Liver (tissue), 3 donors: ENCODE data around the gene FBLN1.

Experiments
- FOXA1 ChIP-seq: IDR thresholded peaks from 2 replicates; pipeline ENCODE4 v1.6.1; 2016; ENCODE audit warnings: antibody characterized with exemption
- GABPA ChIP-seq, 2 donors: IDR thresholded peaks in 1 of 2; conservative IDR thresholded peaks in 1 of 2; 2 replicates each; pipeline ENCODE4 v1.6.1; 2016; ENCODE audit warnings: antibody characterized with exemption in 2 of 2, mild to moderate bottlenecking in 1 of 2, moderate library complexity in 1 of 2
- RAD21 ChIP-seq, 2 donors: IDR thresholded peaks; 2 replicates each; pipeline ENCODE4 v1.6.1; 2016; ENCODE audit warnings: antibody characterized with exemption in 2 of 2, mild to moderate bottlenecking in 2 of 2
- SP1 ChIP-seq: IDR thresholded peaks from 2 replicates; pipeline ENCODE4 v1.6.1; 2018; ENCODE audit warnings: antibody characterized with exemption, mild to moderate bottlenecking
- YY1 ChIP-seq: IDR thresholded peaks from 2 replicates; pipeline ENCODE4 v1.6.1; 2016; ENCODE audit warnings: antibody characterized with exemption, mild to moderate bottlenecking
- TF ChIP-seq, protein P1 (sequence below): fragments of 150-350 bp; IDR thresholded peaks from 2 replicates; pipeline ENCODE4 v1.5.1; 2017; ENCODE audit warnings: improper control_type of control experiment, low read depth, low read length; ENCODE audit not compliant: missing input control
- TF ChIP-seq, protein P2 (sequence below): IDR thresholded peaks from 2 replicates; pipeline ENCODE4 v1.6.1; 2016; ENCODE audit warnings: antibody characterized with exemption, mild to moderate bottlenecking
- donor health status: healthy.
- donor health status: healthy.

DNA sequence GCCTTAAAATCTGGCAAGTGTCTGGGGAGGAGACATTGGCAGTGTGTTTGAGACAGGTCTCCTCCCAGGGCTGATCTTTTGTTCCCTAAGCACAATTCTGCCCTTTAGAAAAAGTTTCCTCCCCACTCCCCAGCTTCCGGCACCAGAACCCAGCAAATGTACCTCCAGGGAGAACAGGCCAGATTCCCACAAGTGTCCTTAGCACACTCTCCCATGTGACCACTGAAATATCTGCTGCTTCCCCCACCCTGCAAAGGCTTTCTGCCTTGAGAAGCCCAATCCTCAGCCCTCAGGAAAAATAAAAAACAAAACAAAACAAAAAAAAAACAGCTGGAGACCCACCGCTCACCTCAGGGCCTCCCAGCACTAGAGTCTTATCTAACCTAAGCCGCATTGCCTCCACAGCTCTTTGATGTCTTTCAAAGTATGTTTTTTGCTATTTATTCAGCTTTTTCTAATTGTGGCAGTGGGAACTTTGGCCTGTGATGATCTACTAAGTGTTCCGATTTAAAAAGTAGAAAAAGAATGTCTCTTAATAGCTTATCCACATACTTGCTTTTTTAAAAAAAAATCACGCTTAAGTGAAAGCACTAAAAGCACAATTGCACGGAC, 29.0 kb upstream of the FBLN1 start:
- no peak for TF ChIP-seq FOXA1
- no peak for TF ChIP-seq YY1
- TF ChIP-seq, protein P1, sequence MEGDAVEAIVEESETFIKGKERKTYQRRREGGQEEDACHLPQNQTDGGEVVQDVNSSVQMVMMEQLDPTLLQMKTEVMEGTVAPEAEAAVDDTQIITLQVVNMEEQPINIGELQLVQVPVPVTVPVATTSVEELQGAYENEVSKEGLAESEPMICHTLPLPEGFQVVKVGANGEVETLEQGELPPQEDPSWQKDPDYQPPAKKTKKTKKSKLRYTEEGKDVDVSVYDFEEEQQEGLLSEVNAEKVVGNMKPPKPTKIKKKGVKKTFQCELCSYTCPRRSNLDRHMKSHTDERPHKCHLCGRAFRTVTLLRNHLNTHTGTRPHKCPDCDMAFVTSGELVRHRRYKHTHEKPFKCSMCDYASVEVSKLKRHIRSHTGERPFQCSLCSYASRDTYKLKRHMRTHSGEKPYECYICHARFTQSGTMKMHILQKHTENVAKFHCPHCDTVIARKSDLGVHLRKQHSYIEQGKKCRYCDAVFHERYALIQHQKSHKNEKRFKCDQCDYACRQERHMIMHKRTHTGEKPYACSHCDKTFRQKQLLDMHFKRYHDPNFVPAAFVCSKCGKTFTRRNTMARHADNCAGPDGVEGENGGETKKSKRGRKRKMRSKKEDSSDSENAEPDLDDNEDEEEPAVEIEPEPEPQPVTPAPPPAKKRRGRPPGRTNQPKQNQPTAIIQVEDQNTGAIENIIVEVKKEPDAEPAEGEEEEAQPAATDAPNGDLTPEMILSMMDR = no peak
- TF ChIP-seq SP1 = no peak
- no peak for TF ChIP-seq GABPA (IDR thresholded peaks at IDR 0.05 in 1 of 2, conservative IDR thresholded peaks at IDR 0.05 in 1 of 2)
- TF ChIP-seq, protein P2, sequence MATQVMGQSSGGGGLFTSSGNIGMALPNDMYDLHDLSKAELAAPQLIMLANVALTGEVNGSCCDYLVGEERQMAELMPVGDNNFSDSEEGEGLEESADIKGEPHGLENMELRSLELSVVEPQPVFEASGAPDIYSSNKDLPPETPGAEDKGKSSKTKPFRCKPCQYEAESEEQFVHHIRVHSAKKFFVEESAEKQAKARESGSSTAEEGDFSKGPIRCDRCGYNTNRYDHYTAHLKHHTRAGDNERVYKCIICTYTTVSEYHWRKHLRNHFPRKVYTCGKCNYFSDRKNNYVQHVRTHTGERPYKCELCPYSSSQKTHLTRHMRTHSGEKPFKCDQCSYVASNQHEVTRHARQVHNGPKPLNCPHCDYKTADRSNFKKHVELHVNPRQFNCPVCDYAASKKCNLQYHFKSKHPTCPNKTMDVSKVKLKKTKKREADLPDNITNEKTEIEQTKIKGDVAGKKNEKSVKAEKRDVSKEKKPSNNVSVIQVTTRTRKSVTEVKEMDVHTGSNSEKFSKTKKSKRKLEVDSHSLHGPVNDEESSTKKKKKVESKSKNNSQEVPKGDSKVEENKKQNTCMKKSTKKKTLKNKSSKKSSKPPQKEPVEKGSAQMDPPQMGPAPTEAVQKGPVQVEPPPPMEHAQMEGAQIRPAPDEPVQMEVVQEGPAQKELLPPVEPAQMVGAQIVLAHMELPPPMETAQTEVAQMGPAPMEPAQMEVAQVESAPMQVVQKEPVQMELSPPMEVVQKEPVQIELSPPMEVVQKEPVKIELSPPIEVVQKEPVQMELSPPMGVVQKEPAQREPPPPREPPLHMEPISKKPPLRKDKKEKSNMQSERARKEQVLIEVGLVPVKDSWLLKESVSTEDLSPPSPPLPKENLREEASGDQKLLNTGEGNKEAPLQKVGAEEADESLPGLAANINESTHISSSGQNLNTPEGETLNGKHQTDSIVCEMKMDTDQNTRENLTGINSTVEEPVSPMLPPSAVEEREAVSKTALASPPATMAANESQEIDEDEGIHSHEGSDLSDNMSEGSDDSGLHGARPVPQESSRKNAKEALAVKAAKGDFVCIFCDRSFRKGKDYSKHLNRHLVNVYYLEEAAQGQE = no peak
- no peak for TF ChIP-seq RAD21 (IDR thresholded peaks at IDR 0.05)
